NCI-H2081 (cell line): ENCODE data around the gene RIC1.
"Not testable (repeated sequence)": the region's sequence is repeated elsewhere in the genome, so short reads cannot be mapped to it uniquely, and the experiment has no call there.

ENCODE experiments used
- DNase-seq, 2 experiments: peaks; one replicate each; lab custom pipeline; 2025; lab: John Stamatoyannopoulos, UW

Gene RIC1

GRCh38 chr9:5624655-5625054 is 4.3 kb upstream of the RIC1 start:
- DNase-seq: no peak

- peak; percentile 11 to 39 for DNase-seq
Observed at GRCh38 chr9:5626727-5627634, 1.9 kb upstream of the RIC1 start.

- DNase-seq: not testable (repeated sequence)
Observed at GRCh38 chr9:5627686-5628085, 1.2 kb upstream of the RIC1 start.

- no peak for DNase-seq
Observed at GRCh38 chr9:5628183-5628529, 751 bp upstream of the RIC1 start.

- DNase-seq: peak; percentile 47 to 48
Observed at GRCh38 chr9:5629312-5630080, 589 bp downstream of the RIC1 start.

GRCh38 chr9:5630081-5630507 is 1.2 kb downstream of the RIC1 start:
- DNase-seq: peak in 1 of 2 experiments; percentile 43

GRCh38 chr9:5631026-5631425 is 2.1 kb downstream of the RIC1 start:
- DNase-seq: no peak

GRCh38 chr9:5632540-5632939 is 3.6 kb downstream of the RIC1 start:
- no peak for DNase-seq

GRCh38 chr9:5633243-5633642 is 4.3 kb downstream of the RIC1 start:
- DNase-seq: no peak

- no peak for DNase-seq
Observed at GRCh38 chr9:5635390-5635789, 6.5 kb downstream of the RIC1 start.

- DNase-seq: no peak
Observed at GRCh38 chr9:5639816-5640215, 10.9 kb downstream of the RIC1 start.

GRCh38 chr9:5642170-5642569 is 13.3 kb downstream of the RIC1 start:
- no peak for DNase-seq

- no peak for DNase-seq
Observed at GRCh38 chr9:5643005-5643624, 14.2 kb downstream of the RIC1 start.

- DNase-seq: no peak
Observed at GRCh38 chr9:5644501-5644900, 15.6 kb downstream of the RIC1 start.

- no peak for DNase-seq
Observed at GRCh38 chr9:5646116-5646515, 17.2 kb downstream of the RIC1 start.

GRCh38 chr9:5650356-5651105 is 21.6 kb downstream of the RIC1 start:
- DNase-seq: no peak

GRCh38 chr9:5651246-5651645 is 22.3 kb downstream of the RIC1 start:
- DNase-seq: no peak

- no peak for DNase-seq
Observed at GRCh38 chr9:5652821-5653220, 23.9 kb downstream of the RIC1 start.

GRCh38 chr9:5662804-5663203 is 33.9 kb downstream of the RIC1 start:
- not testable (repeated sequence) for DNase-seq

GRCh38 chr9:5665059-5665458 is 36.2 kb downstream of the RIC1 start:
- DNase-seq: no peak

GRCh38 chr9:5667391-5667790 is 38.5 kb downstream of the RIC1 start:
- no peak for DNase-seq

GRCh38 chr9:5670079-5670478 is 41.2 kb downstream of the RIC1 start:
- DNase-seq: no peak
